H9 (cell line): Measurements from ENCODE around the gene ACTA1. TPM values are rescaled to one million over a fixed set of nuclear protein-coding genes. Genes with fewer than 3 reads are reported as not detected.

ENCODE experiments used
- DNase-seq: peaks from one replicate; pipeline ENCODE4 v3.0.0-alpha.2; 2017
- H2AFZ ChIP-seq: one replicate; pipeline ENCODE4 v1.6.1; 2013; ENCODE audit warnings: mild to moderate bottlenecking, low read length, control low read depth, moderate library complexity
- H2AK5ac ChIP-seq: 2 replicates; pipeline ENCODE4 v1.6.1; 2013; ENCODE audit warnings: low read length, control low read depth, mixed read lengths; ENCODE audit not compliant: insufficient read length
- H2BK120ac ChIP-seq: one replicate; pipeline ENCODE4 v1.6.1; 2013; ENCODE audit warnings: low read depth, mild to moderate bottlenecking, low read length, control low read depth, inconsistent platforms; ENCODE audit not compliant: poor library complexity, severe bottlenecking
- H2BK12ac ChIP-seq: 2 replicates; pipeline ENCODE4 v1.6.1; 2013; ENCODE audit warnings: low read length, control low read depth, mixed read lengths, low read depth; ENCODE audit not compliant: insufficient read length
- H2BK15ac ChIP-seq: 2 replicates; pipeline ENCODE4 v1.6.1; 2013; ENCODE audit warnings: low read depth, low read length, control low read depth
- H2BK20ac ChIP-seq: one replicate; pipeline ENCODE4 v1.6.1; 2013; ENCODE audit warnings: low read depth, mild to moderate bottlenecking, low read length, control low read depth, inconsistent platforms; ENCODE audit not compliant: poor library complexity, severe bottlenecking
- H2BK5ac ChIP-seq: 2 replicates; pipeline ENCODE4 v1.6.1; 2013; ENCODE audit warnings: low read length, control low read depth, mixed read lengths; ENCODE audit not compliant: insufficient read length
- H3K14ac ChIP-seq: 2 replicates; pipeline ENCODE4 v1.6.1; 2013; ENCODE audit warnings: low read length, control low read depth; ENCODE audit not compliant: insufficient read depth
- H3K18ac ChIP-seq: 2 replicates; pipeline ENCODE4 v1.6.1; 2013; ENCODE audit warnings: low read depth, mild to moderate bottlenecking, mixed read lengths, low read length, control low read depth; ENCODE audit not compliant: insufficient read length
- H3K23ac ChIP-seq: 2 replicates; pipeline ENCODE4 v1.6.1; 2013; ENCODE audit warnings: low read length, control low read depth, mixed read lengths, low read depth; ENCODE audit not compliant: insufficient read length
- H3K23me2 ChIP-seq: 2 replicates; pipeline ENCODE4 v1.6.1; 2013; ENCODE audit warnings: low read depth, mild to moderate bottlenecking, mixed read lengths, low read length, control low read depth; ENCODE audit not compliant: insufficient read length, poor library complexity, severe bottlenecking
- H3K27ac ChIP-seq: 2 replicates; pipeline ENCODE4 v1.5.1; 2013; ENCODE audit warnings: low read length, control low read depth, mixed read lengths, low read depth; ENCODE audit not compliant: insufficient read length
- H3K27me3 ChIP-seq: 2 replicates; pipeline ENCODE4 v1.6.1; 2013; ENCODE audit warnings: low read length, control low read depth, inconsistent platforms; ENCODE audit not compliant: insufficient read depth
- H3K4ac ChIP-seq: 2 replicates; pipeline ENCODE4 v1.6.1; 2013; ENCODE audit warnings: low read depth, mild to moderate bottlenecking, control low read depth, inconsistent platforms, low read length, moderate library complexity
- H3K4me1 ChIP-seq: 2 replicates; pipeline ENCODE4 v1.6.1; 2013; ENCODE audit warnings: low read length, control low read depth, inconsistent platforms; ENCODE audit not compliant: insufficient read depth
- H3K4me2 ChIP-seq: 2 replicates; pipeline ENCODE4 v1.6.1; 2013; ENCODE audit warnings: low read length, control low read depth, mixed read lengths; ENCODE audit not compliant: insufficient read length, insufficient read depth
- H3K56ac ChIP-seq: 2 replicates; pipeline ENCODE4 v1.6.1; 2013; ENCODE audit warnings: low read depth, mild to moderate bottlenecking, mixed read lengths, low read length, control low read depth; ENCODE audit not compliant: insufficient read length
- H3K79me1 ChIP-seq: 2 replicates; pipeline ENCODE4 v1.6.1; 2013; ENCODE audit warnings: low read depth, mild to moderate bottlenecking, moderate library complexity, low read length, control low read depth, inconsistent platforms; ENCODE audit not compliant: insufficient read depth, poor library complexity, severe bottlenecking
- H3K79me2 ChIP-seq: 2 replicates; pipeline ENCODE4 v1.6.1; 2013; ENCODE audit warnings: low read length, control low read depth, inconsistent platforms; ENCODE audit not compliant: insufficient read depth
- H3K9ac ChIP-seq: 2 replicates; pipeline ENCODE4 v1.6.1; 2013; ENCODE audit warnings: low read length, control low read depth, mixed read lengths; ENCODE audit not compliant: insufficient read length; ENCODE audit errors: extremely low read depth
- H3K9me3 ChIP-seq: one replicate; pipeline ENCODE4 v1.6.1; 2013; ENCODE audit warnings: low read depth, low read length, inconsistent platforms; ENCODE audit not compliant: control insufficient read depth
- H3T11ph ChIP-seq: one replicate; pipeline ENCODE4 v1.6.1; 2013; ENCODE audit warnings: mild to moderate bottlenecking, low read length, control low read depth, inconsistent platforms
- H4K20me1 ChIP-seq: one replicate; pipeline ENCODE4 v1.6.1; 2013; ENCODE audit not compliant: control insufficient read depth, insufficient read length, insufficient read depth
- H4K5ac ChIP-seq: 2 replicates; pipeline ENCODE4 v1.6.1; 2013; ENCODE audit warnings: low read depth, mild to moderate bottlenecking, mixed read lengths, low read length, control low read depth; ENCODE audit not compliant: insufficient read length
- H4K8ac ChIP-seq: replicated peaks from 2 replicates; pipeline ENCODE4 v1.6.1; 2013; ENCODE audit warnings: low read length, control low read depth, mixed read lengths, low read depth; ENCODE audit not compliant: insufficient read length
- H4K91ac ChIP-seq: 2 replicates; pipeline ENCODE4 v1.6.1; 2013; ENCODE audit warnings: low read depth, mild to moderate bottlenecking, moderate library complexity, mixed read lengths, low read length, control low read depth; ENCODE audit not compliant: insufficient read length
- H3K27ac Mint-ChIP-seq, 3 experiments: 2 replicates in 2 of 3; 3 replicates in 1 of 3; pipeline ENCODE4 v1.8.0; 2020 to 2021; ENCODE audit warnings: mixed read lengths in 3 of 3, mild to moderate bottlenecking in 1 of 3, moderate library complexity in 1 of 3
- H3K27me3 Mint-ChIP-seq: 2 replicates; pipeline ENCODE4 v1.8.0; 2021; ENCODE audit warnings: low read depth, mild to moderate bottlenecking, moderate library complexity, mixed read lengths
- H3K36me3 Mint-ChIP-seq, 3 experiments: 2 replicates in 2 of 3; 3 replicates in 1 of 3; pipeline ENCODE4 v1.8.0; 2020 to 2021; ENCODE audit warnings: low read depth in 3 of 3, mixed read lengths in 3 of 3; ENCODE audit not compliant: insufficient read depth in 1 of 3
- H3K4me1 Mint-ChIP-seq, 2 experiments: 2 replicates each; pipeline ENCODE4 v1.8.0; 2020; ENCODE audit warnings: mixed read lengths in 2 of 2
- H3K4me3 Mint-ChIP-seq, 2 experiments: 2 replicates in 1 of 2; 3 replicates in 1 of 2; pipeline ENCODE4 v1.8.0; 2020 to 2021; ENCODE audit warnings: mild to moderate bottlenecking in 2 of 2, mixed read lengths in 2 of 2, moderate library complexity in 1 of 2
- H3K9me3 Mint-ChIP-seq, 2 experiments: 2 replicates in 1 of 2; 3 replicates in 1 of 2; pipeline ENCODE4 v1.8.0; 2020; ENCODE audit warnings: mild to moderate bottlenecking in 2 of 2, mixed read lengths in 2 of 2, moderate library complexity in 1 of 2
- WGBS: extraction: QIAGEN DNeasy Blood & Tissue Kit; methylation state at CpG from one replicate; pipeline ENCODE4 v1.1.7; 2013; ENCODE audit warnings: missing lambda C conversion rate, low lambda C conversion rate, mixed read lengths; ENCODE audit not compliant: insufficient read length; ENCODE audit errors: extremely low coverage; 5-methylcytosine and 5-hydroxymethylcytosine counted together
- total RNA-seq: library from RNA; stranded (reverse); gene quantifications from 2 replicates; pipeline ENCODE4 v1.2.1, GENCODE V29; 2021
- TF ChIP-seq, protein P1 (sequence below): fragments of 200-600 bp; sonication (generic); conservative IDR thresholded peaks from 3 replicates; pipeline ENCODE4 v1.8.0; 2021; ENCODE audit warnings: antibody characterized with exemption, mild to moderate bottlenecking

Gene ACTA1
- total RNA-seq, 1 experiment from 2014 or later = 48.5 TPM

DNA sequence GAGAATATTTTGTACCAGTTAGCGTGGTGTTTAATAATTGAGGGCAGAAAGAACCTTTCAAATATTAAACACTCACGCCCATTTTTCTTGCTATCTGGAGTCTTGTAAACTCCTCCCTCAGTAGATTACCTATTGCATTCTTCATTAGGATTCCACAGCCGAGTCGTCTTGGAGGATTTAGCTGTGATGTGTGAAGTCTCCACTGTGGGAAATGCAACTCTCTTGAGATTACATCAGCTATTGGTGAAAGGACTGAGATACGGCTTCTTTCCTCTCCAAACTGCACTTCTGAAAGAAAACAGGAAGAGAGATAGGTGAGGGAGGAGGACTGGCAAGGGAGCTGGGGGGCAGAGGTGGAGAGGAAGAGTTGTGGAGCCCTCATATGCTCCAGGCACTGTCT lies 36.1 kb downstream of the ACTA1 start:
- H3K23me2 ChIP-seq = no peaks in the 10 kb centered on the region
- H3K27me3 ChIP-seq = no peaks in the 10 kb centered on the region; the same call in 1 of the 2 replicates
- no peak overlapping the region for H3K9ac ChIP-seq
- H3K79me2 ChIP-seq = no peaks in the 10 kb centered on the region
- no peak overlapping the region for H3K23ac ChIP-seq
- Mint-ChIP-seq H3K4me1 (peaks cover 12% of the 10 kb centered on the region in 2 experiments), H3K27ac (no peak overlapping the region), H3K9me3 (peaks cover 0 to 3% of the 10 kb centered on the region in 2 experiments; a peak in 1 of 5 replicates), H3K4me3 (no peak overlapping the region), H3K36me3 (no peaks in the 10 kb centered on the region; a peak in 1 of 7 replicates), H3K27me3 (peaks cover 46% of the 10 kb centered on the region)
- no peak overlapping the region for H2BK15ac ChIP-seq
- WGBS = no CpG with 5 or more reads among the region's 5 CpGs
- no peak for DNase-seq
- H4K5ac ChIP-seq = no peak overlapping the region
- no peak overlapping the region for H3T11ph ChIP-seq
- H3K56ac ChIP-seq = no peak overlapping the region
- H2BK20ac ChIP-seq = no peak overlapping the region
- no peak overlapping the region for H3K18ac ChIP-seq
- TF ChIP-seq, protein P1, sequence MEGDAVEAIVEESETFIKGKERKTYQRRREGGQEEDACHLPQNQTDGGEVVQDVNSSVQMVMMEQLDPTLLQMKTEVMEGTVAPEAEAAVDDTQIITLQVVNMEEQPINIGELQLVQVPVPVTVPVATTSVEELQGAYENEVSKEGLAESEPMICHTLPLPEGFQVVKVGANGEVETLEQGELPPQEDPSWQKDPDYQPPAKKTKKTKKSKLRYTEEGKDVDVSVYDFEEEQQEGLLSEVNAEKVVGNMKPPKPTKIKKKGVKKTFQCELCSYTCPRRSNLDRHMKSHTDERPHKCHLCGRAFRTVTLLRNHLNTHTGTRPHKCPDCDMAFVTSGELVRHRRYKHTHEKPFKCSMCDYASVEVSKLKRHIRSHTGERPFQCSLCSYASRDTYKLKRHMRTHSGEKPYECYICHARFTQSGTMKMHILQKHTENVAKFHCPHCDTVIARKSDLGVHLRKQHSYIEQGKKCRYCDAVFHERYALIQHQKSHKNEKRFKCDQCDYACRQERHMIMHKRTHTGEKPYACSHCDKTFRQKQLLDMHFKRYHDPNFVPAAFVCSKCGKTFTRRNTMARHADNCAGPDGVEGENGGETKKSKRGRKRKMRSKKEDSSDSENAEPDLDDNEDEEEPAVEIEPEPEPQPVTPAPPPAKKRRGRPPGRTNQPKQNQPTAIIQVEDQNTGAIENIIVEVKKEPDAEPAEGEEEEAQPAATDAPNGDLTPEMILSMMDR = no peak
- H3K9me3 ChIP-seq = no peaks in the 10 kb centered on the region
- no peak overlapping the region for H2BK12ac ChIP-seq
- H3K4ac ChIP-seq = no peak overlapping the region
- H2BK120ac ChIP-seq = no peak overlapping the region
- no peak overlapping the region for H4K8ac ChIP-seq
- peaks cover 6% of the 10 kb centered on the region; the same call in 1 of the 2 replicates for H3K4me1 ChIP-seq
- no peaks in the 10 kb centered on the region for H4K20me1 ChIP-seq
- H2BK5ac ChIP-seq = no peak overlapping the region
- no peak overlapping the region for H4K91ac ChIP-seq
- H3K14ac ChIP-seq = no peak overlapping the region
- H2AFZ ChIP-seq = no peak overlapping the region
- no peak overlapping the region for H3K27ac ChIP-seq
- no peak overlapping the region for H2AK5ac ChIP-seq
- H3K4me2 ChIP-seq = no peak overlapping the region
- no peaks in the 10 kb centered on the region for H3K79me1 ChIP-seq
